RKO (cell line): Measurements from ENCODE around the gene FXYD2.

Experiments
- DNase-seq: peaks from one replicate; pipeline ENCODE4 v3.0.0-alpha.2; 2016; ENCODE audit warnings: low spot score

The FXYD2 gene

GRCh38 chr11:117834838-117835443 lies 10.4 kb upstream of the FXYD2 start:
- DNase-seq, result no peak

- DNase-seq, result no peak
Observed at GRCh38 chr11:117834068-117834810, 9.7 kb upstream of the FXYD2 start.

- no peak for DNase-seq
Observed at GRCh38 chr11:117833401-117833891, 8.9 kb upstream of the FXYD2 start.

- no peak for DNase-seq
Observed at GRCh38 chr11:117832511-117832910, 8.0 kb upstream of the FXYD2 start.

- DNase-seq, result no peak
Observed at GRCh38 chr11:117831661-117832415, 7.3 kb upstream of the FXYD2 start.

- DNase-seq, result no peak
Observed at GRCh38 chr11:117830674-117831351, 6.3 kb upstream of the FXYD2 start.

- DNase-seq, result no peak
Observed at GRCh38 chr11:117830072-117830471, 5.5 kb upstream of the FXYD2 start.

- DNase-seq, result no peak
Observed at GRCh38 chr11:117829369-117829725, 4.8 kb upstream of the FXYD2 start.

- DNase-seq, result no peak
Observed at GRCh38 chr11:117828611-117829368, 4.2 kb upstream of the FXYD2 start.

- DNase-seq, result no peak
Observed at GRCh38 chr11:117827521-117828511, 3.3 kb upstream of the FXYD2 start.

- no peak for DNase-seq
Observed at GRCh38 chr11:117826832-117827231, 2.3 kb upstream of the FXYD2 start.

GRCh38 chr11:117826190-117826570 lies 1.6 kb upstream of the FXYD2 start:
- no peak for DNase-seq

- DNase-seq, result no peak
Observed at GRCh38 chr11:117825538-117826189, 1.1 kb upstream of the FXYD2 start.

- DNase-seq, result no peak
Observed at GRCh38 chr11:117823946-117824420, 561 bp downstream of the FXYD2 start.

- DNase-seq, result peak; percentile 35
Observed at GRCh38 chr11:117823294-117823945, 1.1 kb downstream of the FXYD2 start.

GRCh38 chr11:117822074-117823033 lies 2.2 kb downstream of the FXYD2 start:
- DNase-seq, result peak; percentile 39

GRCh38 chr11:117821431-117821830 lies 3.1 kb downstream of the FXYD2 start:
- DNase-seq, result no peak

- DNase-seq, result no peak
Observed at GRCh38 chr11:117820516-117820915, 4.0 kb downstream of the FXYD2 start.
